Calu3 (cell line): ENCODE data around the gene OS9. TPM values are rescaled to one million over a fixed set of nuclear protein-coding genes. Genes with fewer than 3 reads are reported as not detected.

Experiments used
- BruUV-seq: library from RNA; stranded (reverse); fragments of 400-500 nt; replicated peaks from 2 replicates; lab custom pipeline; 2021; lab: Mats Ljungman, UMichigan
- CTCF ChIA-PET: fragments of 300-600 bp; sonication (Branson Sonifier 250); formaldehyde crosslinking; loops from one replicate; lab custom pipeline; 2022; ENCODE audit warnings: antibody characterized with exemption; lab: Charles Lee
- DNase-seq: peaks from one replicate; pipeline ENCODE4 v3.0.0; 2022
- H3K27ac Mint-ChIP-seq: one replicate; pipeline ENCODE4 v1.8.0; 2022; ENCODE audit warnings: mixed read lengths; ENCODE audit not compliant: unreplicated experiment
- H3K27me3 Mint-ChIP-seq: one replicate; pipeline ENCODE4 v1.8.0; 2022; ENCODE audit warnings: mixed read lengths; ENCODE audit not compliant: unreplicated experiment
- H3K36me3 Mint-ChIP-seq: one replicate; pipeline ENCODE4 v1.8.0; 2022; ENCODE audit warnings: mild to moderate bottlenecking, moderate library complexity, mixed read lengths; ENCODE audit not compliant: insufficient read depth, unreplicated experiment
- H3K4me1 Mint-ChIP-seq: one replicate; pipeline ENCODE4 v1.8.0; 2022; ENCODE audit warnings: mild to moderate bottlenecking, low read depth, mixed read lengths; ENCODE audit not compliant: unreplicated experiment
- H3K4me3 Mint-ChIP-seq: one replicate; pipeline ENCODE4 v1.8.0; 2022; ENCODE audit warnings: mild to moderate bottlenecking, low read depth, moderate library complexity, mixed read lengths; ENCODE audit not compliant: unreplicated experiment
- H3K9me3 Mint-ChIP-seq: one replicate; pipeline ENCODE4 v1.8.0; 2022; ENCODE audit warnings: low read depth, mixed read lengths; ENCODE audit not compliant: unreplicated experiment
- intact Hi-C: fragments of 100-400 bp; cut with micrococcal nuclease; formaldehyde crosslinking; loops from one replicate; pipeline ENCODE4 v1.10.0; 2022; ENCODE audit not compliant: unreplicated experiment
- total RNA-seq: library from RNA; stranded (reverse); gene quantifications from 2 replicates; pipeline ENCODE4 v1.2.3, GENCODE V29; 2022
- TF ChIP-seq, protein P1 (sequence below): fragments of 200-600 bp; IDR thresholded peaks from one replicate; pipeline ENCODE4 v1.8.0; 2022; ENCODE audit warnings: antibody characterized with exemption; ENCODE audit not compliant: unreplicated experiment

The OS9 gene
- total RNA-seq, 1 experiment from 2014 or later = 221 TPM

GRCh38 chr12:57755194-57755453 lies 61.2 kb downstream of the OS9 start:
- BruUV-seq = no TSS peak
- H3K27ac Mint-ChIP-seq = no peak overlapping the region
- no peaks in the 10 kb centered on the region for H3K27me3 Mint-ChIP-seq
- peak overlapping the region; percentile 67 for H3K4me3 Mint-ChIP-seq
- peaks cover 48% of the 10 kb centered on the region for H3K4me1 Mint-ChIP-seq
- H3K9me3 Mint-ChIP-seq = no peaks in the 10 kb centered on the region
- no peak for DNase-seq
- intact Hi-C loops = no loop called here
- CTCF ChIA-PET = no interaction called here
- TF ChIP-seq, protein P1, sequence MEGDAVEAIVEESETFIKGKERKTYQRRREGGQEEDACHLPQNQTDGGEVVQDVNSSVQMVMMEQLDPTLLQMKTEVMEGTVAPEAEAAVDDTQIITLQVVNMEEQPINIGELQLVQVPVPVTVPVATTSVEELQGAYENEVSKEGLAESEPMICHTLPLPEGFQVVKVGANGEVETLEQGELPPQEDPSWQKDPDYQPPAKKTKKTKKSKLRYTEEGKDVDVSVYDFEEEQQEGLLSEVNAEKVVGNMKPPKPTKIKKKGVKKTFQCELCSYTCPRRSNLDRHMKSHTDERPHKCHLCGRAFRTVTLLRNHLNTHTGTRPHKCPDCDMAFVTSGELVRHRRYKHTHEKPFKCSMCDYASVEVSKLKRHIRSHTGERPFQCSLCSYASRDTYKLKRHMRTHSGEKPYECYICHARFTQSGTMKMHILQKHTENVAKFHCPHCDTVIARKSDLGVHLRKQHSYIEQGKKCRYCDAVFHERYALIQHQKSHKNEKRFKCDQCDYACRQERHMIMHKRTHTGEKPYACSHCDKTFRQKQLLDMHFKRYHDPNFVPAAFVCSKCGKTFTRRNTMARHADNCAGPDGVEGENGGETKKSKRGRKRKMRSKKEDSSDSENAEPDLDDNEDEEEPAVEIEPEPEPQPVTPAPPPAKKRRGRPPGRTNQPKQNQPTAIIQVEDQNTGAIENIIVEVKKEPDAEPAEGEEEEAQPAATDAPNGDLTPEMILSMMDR = no peak
- peaks cover 69% of the 10 kb centered on the region for H3K36me3 Mint-ChIP-seq

- DNase-seq = peak; percentile 63
- Mint-ChIP-seq H3K4me1 (peaks cover 48% of the 10 kb centered on the region), H3K27ac (peak overlapping the region; percentile 41), H3K9me3 (no peaks in the 10 kb centered on the region), H3K27me3 (no peaks in the 10 kb centered on the region), H3K4me3 (peak overlapping the region; percentile 67), H3K36me3 (peaks cover 63% of the 10 kb centered on the region)
- CTCF ChIA-PET = interaction anchor here (0.6 to 1.8 kb wide), 4 partner anchors 11 to 172 kb away, joined by 3 to 9 read pairs (median 4); partner anchors contain the start of genes CYP27B1 and TSPAN31
- intact Hi-C loops = no loop called here
- TF ChIP-seq, protein P1 = no peak
- BruUV-seq = no TSS peak
Observed at GRCh38 chr12:57755454-57756372, 61.8 kb downstream of the OS9 start.

DNA sequence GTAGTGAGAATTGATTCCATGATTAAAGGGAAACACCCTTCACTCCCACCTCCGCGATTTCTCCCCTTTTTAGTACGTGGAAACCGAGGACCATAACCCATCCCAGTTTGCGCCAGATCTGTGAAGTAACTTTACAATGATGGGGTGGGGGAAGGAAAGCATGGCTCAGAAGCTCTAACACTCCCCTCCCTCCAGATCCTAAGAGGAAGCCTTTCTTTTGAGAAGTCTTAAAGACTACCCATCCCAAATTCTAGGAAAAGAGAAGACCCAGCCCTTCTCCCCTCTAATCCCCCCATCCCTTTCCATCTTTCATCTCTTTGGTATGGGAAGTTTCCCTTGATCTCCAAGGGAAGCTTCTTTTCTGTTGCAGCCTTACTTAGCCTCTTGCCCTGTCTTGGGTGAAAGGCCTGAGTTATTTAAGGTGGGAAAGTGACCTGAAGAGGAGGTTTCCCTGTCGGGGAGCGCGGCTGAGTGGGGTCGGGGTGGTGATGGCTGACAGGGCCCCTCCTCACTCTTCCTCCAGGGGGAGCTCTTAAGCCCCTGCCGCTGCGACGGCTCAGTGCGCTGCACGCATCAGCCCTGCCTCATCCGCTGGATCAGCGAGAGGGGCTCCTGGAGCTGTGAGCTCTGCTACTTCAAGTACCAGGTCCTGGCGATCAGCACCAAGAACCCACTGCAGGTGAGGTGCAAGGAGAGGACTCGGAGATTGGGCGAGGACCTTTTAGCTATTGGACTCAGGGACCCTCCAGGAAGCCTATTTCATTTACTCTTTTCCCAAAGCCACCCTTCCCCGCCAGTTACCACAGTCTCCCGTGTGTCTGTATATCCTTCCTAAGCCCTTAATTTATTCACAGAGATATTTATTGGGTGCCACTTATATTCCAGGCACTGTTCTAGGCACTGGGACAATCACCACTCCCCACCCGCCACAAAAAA lies 62.7 kb downstream of the OS9 start:
- Mint-ChIP-seq H3K4me3 (peak overlapping the region; percentile 67), H3K9me3 (no peaks in the 10 kb centered on the region), H3K27me3 (no peaks in the 10 kb centered on the region), H3K27ac (peak overlapping the region; percentile 41), H3K36me3 (peaks cover 58% of the 10 kb centered on the region), H3K4me1 (peaks cover 39% of the 10 kb centered on the region)
- CTCF ChIA-PET = interaction anchor here (0.6 to 1.8 kb wide), 8 partner anchors 8 to 109 kb away, joined by 3 to 9 read pairs (median 4); partner anchors contain the start of genes CYP27B1, EEF1AKMT3, METTL1 and OS9
- intact Hi-C loops = no loop called here
- DNase-seq = peak; percentile 66
- no TSS peak for BruUV-seq
- TF ChIP-seq, protein P1 = peak; percentile 64

DNA sequence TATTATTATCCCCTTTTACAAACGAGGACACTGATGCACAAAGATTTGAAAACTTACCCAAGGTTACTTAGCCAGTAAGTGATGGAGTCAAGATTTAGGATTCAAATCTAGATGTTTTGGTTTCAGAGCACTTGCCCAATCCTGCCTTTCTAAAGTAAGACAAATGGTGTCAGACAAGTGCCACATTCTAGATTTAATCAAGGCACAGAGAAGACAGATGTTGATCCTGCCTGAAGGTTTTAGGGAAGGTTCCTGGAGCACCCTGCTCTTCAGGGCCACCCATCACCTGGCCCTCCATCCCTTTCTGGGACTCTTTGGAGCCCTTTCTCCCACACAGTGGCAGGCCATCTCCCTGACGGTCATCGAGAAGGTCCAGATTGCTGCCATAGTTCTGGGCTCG lies 63.8 kb downstream of the OS9 start:
- no TSS peak for BruUV-seq

More for the DNA sequence above, 63.8 kb downstream of the OS9 start:
- H3K27me3 Mint-ChIP-seq = peaks cover under 1% of the 10 kb centered on the region
- CTCF ChIA-PET = no interaction called here
- intact Hi-C loops = no loop called here
- no peak for DNase-seq
- H3K4me3 Mint-ChIP-seq = no peak overlapping the region
- H3K27ac Mint-ChIP-seq = no peak overlapping the region
- H3K9me3 Mint-ChIP-seq = no peaks in the 10 kb centered on the region
- TF ChIP-seq, protein P1 = no peak
- H3K4me1 Mint-ChIP-seq = peaks cover 30% of the 10 kb centered on the region
- H3K36me3 Mint-ChIP-seq = peaks cover 54% of the 10 kb centered on the region
